Hepatocyte (in vitro differentiated cells): ENCODE results near the gene SEC23B.

ENCODE experiments used
- CTCF ChIP-seq: fragments of 200-600 bp; sonication (generic); IDR thresholded peaks from 2 replicates; pipeline ENCODE4 v1.5.1; 2016; ENCODE audit warnings: antibody characterized with exemption, mild to moderate bottlenecking; ENCODE audit not compliant: poor library complexity
- EZH2 ChIP-seq: fragments of 200-600 bp; sonication (generic); IDR thresholded peaks from 2 replicates; pipeline ENCODE4 v1.6.1; 2016; ENCODE audit warnings: antibody characterized with exemption, mild to moderate bottlenecking, borderline replicate concordance
- EZH2phosphoT487 ChIP-seq: fragments of 200-600 bp; sonication (generic); IDR thresholded peaks from one replicate; pipeline ENCODE4 v1.6.1; 2018; ENCODE audit warnings: antibody characterized with exemption, mild to moderate bottlenecking, low read depth, moderate library complexity; ENCODE audit not compliant: unreplicated experiment, severe bottlenecking

GRCh38 chr20:18566892-18567738 lies 59.4 kb downstream of the SEC23B start, which contains the start of gene SMIM26:
- no peak for TF ChIP-seq CTCF
- no peak for TF ChIP-seq EZH2phosphoT487
- no peak for TF ChIP-seq EZH2
